WTC11 (cell line): ENCODE results near the gene IFT27. TPM values are rescaled to one million over a fixed set of nuclear protein-coding genes. Genes with fewer than 3 reads are reported as not detected.

Experiments used
- ATAC-seq: fragments of 200-7000 bp; cut with Tn5 transposase; 2 replicates; pipeline ENCODE4 v1.10.0; 2021; ENCODE audit warnings: mild to moderate bottlenecking, moderate library complexity
- CTCF ChIA-PET: fragments of 300-600 bp; sonication (Branson Sonifier 250); formaldehyde crosslinking; loops from one replicate; lab custom pipeline; 2021; ENCODE audit warnings: antibody characterized with exemption; lab: Charles Lee
- POLR2A ChIA-PET: fragments of 350-600 bp; sonication (Branson Sonifier 250); formaldehyde crosslinking; loops from one replicate; lab custom pipeline; 2021; ENCODE audit warnings: antibody characterized with exemption; lab: Charles Lee
- DNase-seq: peaks from one replicate; pipeline ENCODE4 v3.0.0; 2021; ENCODE audit warnings: low spot score
- H3K27ac Mint-ChIP-seq: 2 replicates; pipeline ENCODE4 v1.8.0; 2021; ENCODE audit warnings: mixed read lengths
- H3K27me3 Mint-ChIP-seq: 2 replicates; pipeline ENCODE4 v1.8.0; 2021; ENCODE audit warnings: low read depth, mild to moderate bottlenecking, moderate library complexity, mixed read lengths
- H3K36me3 Mint-ChIP-seq: 2 replicates; pipeline ENCODE4 v1.8.0; 2021; ENCODE audit warnings: mixed read lengths
- H3K4me1 Mint-ChIP-seq: 2 replicates; pipeline ENCODE4 v1.8.0; 2022; ENCODE audit warnings: mixed read lengths
- H3K4me3 Mint-ChIP-seq: 2 replicates; pipeline ENCODE4 v1.8.0; 2021; ENCODE audit warnings: mild to moderate bottlenecking, moderate library complexity, mixed read lengths
- H3K9me3 Mint-ChIP-seq: 2 replicates; pipeline ENCODE4 v1.8.0; 2021; ENCODE audit warnings: mixed read lengths
- ATF2 ChIP-seq: sonication (generic); formaldehyde crosslinking; IDR thresholded peaks from 2 replicates; pipeline ENCODE4 v1.8.1; 2022; ENCODE audit warnings: low read depth, missing genetic modification reagents, borderline replicate concordance
- CDX4 ChIP-seq: fragments of 250-450 bp; sonication (Bioruptor Pico); IDR thresholded peaks from 2 replicates; pipeline ENCODE4 v1.9.0; 2021; ENCODE audit warnings: moderate library complexity, mild to moderate bottlenecking, inconsistent platforms, borderline replicate concordance
- E2F1 ChIP-seq: sonication (generic); formaldehyde crosslinking; IDR thresholded peaks from 2 replicates; pipeline ENCODE4 v1.8.0; 2022; ENCODE audit warnings: mild to moderate bottlenecking, missing genetic modification reagents
- ERG ChIP-seq: fragments of 250-450 bp; sonication (Bioruptor Pico); IDR thresholded peaks from 2 replicates; pipeline ENCODE4 v1.8.0; 2021; ENCODE audit warnings: mild to moderate bottlenecking
- GRHL2 ChIP-seq: fragments of 250-450 bp; sonication (Bioruptor Pico); IDR thresholded peaks from 2 replicates; pipeline ENCODE4 v1.8.0; 2022; ENCODE audit warnings: mild to moderate bottlenecking, moderate library complexity; ENCODE audit not compliant: insufficient replicate concordance, severe bottlenecking
- GTF2I ChIP-seq: fragments of 250-450 bp; sonication (Bioruptor Pico); conservative IDR thresholded peaks from 2 replicates; pipeline ENCODE4 v1.4.0; 2021; ENCODE audit warnings: mild to moderate bottlenecking
- HMGA2 ChIP-seq: fragments of 250-450 bp; sonication (Bioruptor Pico); IDR thresholded peaks from 2 replicates; pipeline ENCODE4 v1.4.0; 2021; ENCODE audit warnings: mild to moderate bottlenecking, moderate library complexity
- JUN ChIP-seq: sonication (generic); formaldehyde crosslinking; IDR thresholded peaks from 2 replicates; pipeline ENCODE4 v1.8.0; 2023; ENCODE audit warnings: mild to moderate bottlenecking, missing genetic modification reagents
- NFATC4 ChIP-seq: fragments of 250-450 bp; sonication (Bioruptor Pico); IDR thresholded peaks from 2 replicates; pipeline ENCODE4 v1.9.0; 2021; ENCODE audit warnings: mild to moderate bottlenecking
- NFE2L1 ChIP-seq: sonication (generic); formaldehyde crosslinking; IDR thresholded peaks from 2 replicates; pipeline ENCODE4 v1.8.1; 2023; ENCODE audit warnings: missing genetic modification reagents
- NFYB ChIP-seq: sonication (generic); formaldehyde crosslinking; conservative IDR thresholded peaks from 2 replicates; pipeline ENCODE4 v1.8.0; 2022; ENCODE audit warnings: low read depth, missing genetic modification reagents
- NR3C1 ChIP-seq: sonication (generic); formaldehyde crosslinking; conservative IDR thresholded peaks from 2 replicates; pipeline ENCODE4 v1.8.1; 2023; ENCODE audit warnings: low read depth, mild to moderate bottlenecking, missing genetic modification reagents
- SMAD3 ChIP-seq: sonication (generic); formaldehyde crosslinking; IDR thresholded peaks from 2 replicates; pipeline ENCODE4 v1.8.0; 2022; ENCODE audit warnings: missing genetic modification reagents, mild to moderate bottlenecking, borderline replicate concordance
- SMAD4 ChIP-seq: sonication (generic); formaldehyde crosslinking; IDR thresholded peaks from 2 replicates; pipeline ENCODE4 v1.8.0; 2022; ENCODE audit warnings: mild to moderate bottlenecking, missing genetic modification reagents
- SP1 ChIP-seq: sonication (generic); formaldehyde crosslinking; conservative IDR thresholded peaks from 2 replicates; pipeline ENCODE4 v1.8.1; 2022; ENCODE audit warnings: missing genetic modification reagents
- USF2 ChIP-seq: sonication (generic); formaldehyde crosslinking; IDR thresholded peaks from 2 replicates; pipeline ENCODE4 v1.8.1; 2023; ENCODE audit warnings: mild to moderate bottlenecking, missing genetic modification reagents, moderate library complexity
- ZNF121 ChIP-seq: sonication (generic); formaldehyde crosslinking; IDR thresholded peaks from 2 replicates; pipeline ENCODE4 v1.8.0; 2023; ENCODE audit warnings: missing genetic modification reagents
- ZNF317 ChIP-seq: sonication (generic); formaldehyde crosslinking; IDR thresholded peaks from 2 replicates; pipeline ENCODE4 v1.8.1; 2023; ENCODE audit warnings: low read depth, mild to moderate bottlenecking, moderate library complexity, missing genetic modification reagents, borderline replicate concordance
- ZNF396 ChIP-seq: fragments of 250-450 bp; sonication (Bioruptor Pico); IDR thresholded peaks from 2 replicates; pipeline ENCODE4 v1.8.0; 2021; ENCODE audit warnings: mild to moderate bottlenecking, moderate library complexity, borderline replicate concordance
- total RNA-seq: library from RNA; stranded (reverse); gene quantifications from 3 replicates; pipeline ENCODE4 v1.2.3, GENCODE V29; 2021

IFT27 gene
- total RNA-seq, 1 experiment from 2014 or later = 47.9 TPM

- Mint-ChIP-seq H3K36me3 (no peaks in the 10 kb centered on the region), H3K9me3 (no peaks in the 10 kb centered on the region), H3K27me3 (peaks cover 18% of the 10 kb centered on the region), H3K4me3 (no peak overlapping the region), H3K27ac (no peak overlapping the region), H3K4me1 (no peaks in the 10 kb centered on the region)
- DNase-seq = no peak
- CTCF ChIA-PET = no interaction called here
- TF ChIP-seq HMGA2 (CRISPR knock-in tag) = no peak
- no peak for TF ChIP-seq NFE2L1 (CRISPR knock-in tag)
- no peak for ATAC-seq
- POLR2A ChIA-PET = no interaction called here
Measured at GRCh38 chr22:36753916-36754315, 22.0 kb downstream of the IFT27 start.

GRCh38 chr22:36753120-36753802, 22.7 kb downstream of the IFT27 start:
- ChIA-PET POLR2A (no interaction called here), CTCF (interaction anchor here (0.9 kb wide), 2 partner anchors 29 to 225 kb away, joined by 3 read pairs; no protein-coding TSS in a partner anchor)
- TF ChIP-seq SMAD4 = no peak
- no peak for TF ChIP-seq CDX4 (CRISPR knock-in tag)
- no peaks in the 10 kb centered on the region for H3K4me1 Mint-ChIP-seq
- H3K36me3 Mint-ChIP-seq = no peaks in the 10 kb centered on the region
- no peak for ATAC-seq
- peaks cover 18% of the 10 kb centered on the region for H3K27me3 Mint-ChIP-seq
- no peak overlapping the region for H3K4me3 Mint-ChIP-seq
- DNase-seq = peak; percentile 10
- H3K27ac Mint-ChIP-seq = no peak overlapping the region
- H3K9me3 Mint-ChIP-seq = no peaks in the 10 kb centered on the region

- no peak overlapping the region for H3K27ac Mint-ChIP-seq
- peaks cover 2% of the 10 kb centered on the region for H3K9me3 Mint-ChIP-seq
- no peaks in the 10 kb centered on the region for H3K36me3 Mint-ChIP-seq
- no peak for ATAC-seq
- ChIA-PET POLR2A (no interaction called here), CTCF (interaction anchor here (1.2 to 3.4 kb wide), 2 partner anchors 9 to 11 kb away, joined by 4 to 20 read pairs; no protein-coding TSS in a partner anchor)
- no peak overlapping the region for H3K4me3 Mint-ChIP-seq
- H3K27me3 Mint-ChIP-seq = peaks cover 8% of the 10 kb centered on the region
- peak; percentile 2 for DNase-seq
- TF ChIP-seq ZNF317 (CRISPR knock-in tag) (no peak), E2F1 (no peak), ZNF396 (CRISPR knock-in tag) (no peak), NR3C1 (CRISPR knock-in tag) (no peak), USF2 (CRISPR knock-in tag) (no peak), SP1 (CRISPR knock-in tag) (no peak), SMAD3 (CRISPR knock-in tag) (no peak)
- no peaks in the 10 kb centered on the region for H3K4me1 Mint-ChIP-seq
Measured at GRCh38 chr22:36746375-36746970, 29.4 kb downstream of the IFT27 start.

GRCh38 chr22:36745301-36745995, 30.5 kb downstream of the IFT27 start:
- ChIA-PET CTCF (interaction anchor here (0.7 to 3.4 kb wide), 5 partner anchors 10 to 274 kb away, joined by 3 to 20 read pairs (median 4); partner anchors contain the start of gene TST), POLR2A (no interaction called here)
- peaks cover 12% of the 10 kb centered on the region for H3K9me3 Mint-ChIP-seq
- ATAC-seq (no peak; the same call in 1 of the 2 replicates), DNase-seq (peak; percentile 4)
- no peaks in the 10 kb centered on the region for H3K4me1 Mint-ChIP-seq
- peaks cover 13% of the 10 kb centered on the region for H3K27me3 Mint-ChIP-seq
- no peak overlapping the region for H3K27ac Mint-ChIP-seq
- no peak overlapping the region for H3K4me3 Mint-ChIP-seq
- peaks cover 3% of the 10 kb centered on the region; the same call in 1 of the 2 replicates for H3K36me3 Mint-ChIP-seq
- no peak for TF ChIP-seq NFE2L1 (CRISPR knock-in tag)
- no peak for TF ChIP-seq ZNF121
- TF ChIP-seq GTF2I (CRISPR knock-in tag) = no peak
- no peak for TF ChIP-seq ATF2 (CRISPR knock-in tag)
- no peak for TF ChIP-seq ERG
- no peak for TF ChIP-seq SP1 (CRISPR knock-in tag)
- TF ChIP-seq JUN (CRISPR knock-in tag) = no peak
- no peak for TF ChIP-seq NFYB (CRISPR knock-in tag)
- TF ChIP-seq GRHL2 (CRISPR knock-in tag) = no peak
- TF ChIP-seq NFATC4 = no peak
